GM18517 (cell line): ENCODE data around the gene GPD2.
"Not testable (repeated sequence)": the region's sequence is repeated elsewhere in the genome, so short reads cannot be mapped to it uniquely, and the experiment has no call there.

ENCODE experiments used
- ATAC-seq: cut with Tn5 transposase; IDR thresholded peaks from one replicate; pipeline ENCODE4 v1.9.1; 2021; ENCODE audit warnings: mild to moderate bottlenecking, moderate library complexity; ENCODE audit not compliant: unreplicated experiment

Gene GPD2

DNA sequence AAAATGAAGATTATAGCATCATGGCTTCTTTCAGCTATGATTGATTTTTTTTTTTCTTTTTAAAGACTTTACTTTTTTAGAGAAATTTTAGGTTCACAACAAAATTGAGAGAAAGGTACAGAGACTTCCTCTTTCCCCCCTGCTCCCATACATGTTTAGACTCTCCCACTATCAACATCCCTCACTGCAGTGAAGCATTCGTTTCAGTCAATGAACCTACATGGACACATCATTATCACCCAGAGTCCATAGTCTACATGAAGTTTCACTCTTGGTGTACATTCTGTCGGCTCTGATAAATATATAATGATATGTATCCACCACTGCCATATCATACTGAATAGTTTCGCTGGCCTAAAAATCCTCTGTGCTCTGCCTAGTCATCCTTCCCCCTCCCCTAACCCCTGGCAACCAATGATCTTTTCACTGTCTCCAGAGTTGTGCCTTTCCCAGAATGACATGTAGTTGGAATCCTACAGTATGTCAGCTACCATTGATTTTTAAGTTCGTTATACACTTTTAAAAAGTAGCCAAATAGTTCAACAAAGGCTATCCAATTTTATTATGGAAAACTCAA is 86.8 kb downstream of the GPD2 start:
- ATAC-seq: no peak

GRCh38 chr2:156526950-156527636 is 90.9 kb downstream of the GPD2 start:
- peak; percentile 99 for ATAC-seq

- not testable (repeated sequence) for ATAC-seq
These were observed 92.4 kb downstream of the GPD2 start for GRCh38 chr2:156528583-156528982.

DNA sequence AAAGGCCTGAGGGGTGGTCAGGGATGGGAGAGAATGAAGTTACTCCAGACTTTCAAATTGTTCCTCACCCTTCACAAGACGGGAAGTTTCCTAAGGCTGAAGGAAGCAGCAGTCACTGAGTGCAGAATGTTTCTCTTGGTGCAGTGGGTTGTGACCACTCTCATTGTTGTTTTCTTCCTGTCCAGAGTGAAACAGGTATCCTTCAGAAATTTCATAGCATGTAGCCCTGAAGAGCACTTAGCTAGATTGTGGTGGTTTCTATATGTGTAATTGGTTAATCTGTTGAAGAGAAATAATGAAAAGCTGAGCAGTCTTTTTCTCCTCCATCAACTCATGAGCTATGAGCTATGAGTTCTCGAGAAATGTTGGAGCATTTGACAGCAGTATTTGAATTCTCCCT is 96.8 kb downstream of the GPD2 start:
- peak; percentile 57 for ATAC-seq

DNA sequence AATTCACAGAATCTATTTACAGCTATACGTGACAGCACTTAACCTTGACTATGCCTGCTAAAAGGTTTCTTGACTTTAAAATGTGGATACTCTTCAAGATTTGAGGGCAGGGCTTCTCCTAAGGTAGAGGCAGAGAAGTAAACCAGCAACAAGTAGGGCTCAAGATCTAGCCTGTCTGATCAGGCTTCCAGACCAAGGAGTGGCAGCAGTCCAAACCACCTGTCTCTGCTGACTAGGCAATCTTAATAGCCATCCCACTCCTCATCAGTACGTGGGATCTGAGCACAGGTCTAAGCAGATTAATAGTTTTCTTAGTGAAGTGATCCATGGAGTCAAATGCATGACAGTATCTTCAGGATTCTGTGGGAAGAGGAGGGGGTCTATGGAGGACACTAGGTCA is 100.4 kb downstream of the GPD2 start:
- no peak for ATAC-seq

DNA sequence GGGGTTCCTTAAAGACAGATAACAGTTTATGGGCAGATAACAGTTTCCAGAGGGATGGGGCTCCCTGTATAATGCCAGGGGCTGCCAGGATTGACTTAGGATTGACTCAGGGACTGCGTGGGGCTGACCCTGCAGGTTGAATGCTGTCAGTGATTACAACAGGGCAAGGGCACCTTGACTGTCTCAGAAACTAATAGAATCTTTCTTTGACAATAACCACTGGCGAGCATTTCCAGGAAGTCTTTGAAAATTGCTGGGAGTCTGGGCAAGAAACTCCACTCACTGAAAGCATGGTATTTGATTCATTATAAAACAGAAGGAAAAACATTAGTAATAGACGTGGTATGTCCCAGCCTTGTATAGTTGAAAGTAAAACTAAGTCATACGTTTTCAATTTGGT is 101.0 kb downstream of the GPD2 start:
- ATAC-seq: no peak

GRCh38 chr2:156538083-156538504 is 101.9 kb downstream of the GPD2 start:
- ATAC-seq: peak; percentile 80

- ATAC-seq: no peak
These were observed 103.1 kb downstream of the GPD2 start for GRCh38 chr2:156539086-156539860.

- ATAC-seq: no peak
These were observed 104.5 kb downstream of the GPD2 start for GRCh38 chr2:156540706-156541105.

- ATAC-seq: no peak
These were observed 105.0 kb downstream of the GPD2 start for GRCh38 chr2:156541229-156541628.

DNA sequence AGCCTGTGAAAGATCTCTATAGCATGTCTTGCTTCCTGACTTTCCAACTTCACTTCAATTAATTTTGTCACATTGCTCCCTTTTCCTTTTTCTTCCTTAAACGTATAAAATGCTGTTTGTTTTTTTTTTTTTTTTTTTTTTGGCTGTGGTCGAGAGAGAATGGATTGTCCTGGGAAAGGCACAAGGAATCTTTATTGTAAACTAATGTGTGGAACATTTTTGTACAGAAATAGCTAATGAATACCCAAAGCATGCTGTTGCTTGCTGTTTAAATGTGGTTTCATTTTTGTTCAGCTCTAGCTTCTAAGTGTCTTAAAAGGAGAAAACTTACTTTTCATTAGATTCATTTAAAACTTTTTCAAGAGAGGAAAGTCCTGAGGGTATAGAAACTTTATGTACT is 105.5 kb downstream of the GPD2 start:
- ATAC-seq: no peak

DNA sequence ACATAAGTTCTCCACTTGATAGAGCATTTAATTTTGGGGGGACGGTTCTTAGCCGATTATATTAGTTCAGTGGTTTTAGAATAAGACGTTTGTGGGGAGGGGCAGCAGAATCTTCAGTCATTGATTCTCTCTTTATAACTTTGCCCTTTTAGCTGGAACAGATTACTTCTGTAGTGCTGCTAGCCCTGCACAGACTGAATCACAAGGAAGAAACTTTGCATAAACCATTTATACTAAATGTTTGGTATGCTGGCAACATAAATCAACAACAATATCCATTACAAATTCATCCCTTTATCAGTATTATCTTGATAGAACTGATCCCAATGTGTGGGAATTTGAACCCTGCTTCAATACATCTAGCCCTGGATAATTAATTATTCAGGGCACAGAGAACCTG is 112.2 kb downstream of the GPD2 start:
- ATAC-seq: no peak

GRCh38 chr2:156553714-156554442 is 117.7 kb downstream of the GPD2 start:
- no peak for ATAC-seq

DNA sequence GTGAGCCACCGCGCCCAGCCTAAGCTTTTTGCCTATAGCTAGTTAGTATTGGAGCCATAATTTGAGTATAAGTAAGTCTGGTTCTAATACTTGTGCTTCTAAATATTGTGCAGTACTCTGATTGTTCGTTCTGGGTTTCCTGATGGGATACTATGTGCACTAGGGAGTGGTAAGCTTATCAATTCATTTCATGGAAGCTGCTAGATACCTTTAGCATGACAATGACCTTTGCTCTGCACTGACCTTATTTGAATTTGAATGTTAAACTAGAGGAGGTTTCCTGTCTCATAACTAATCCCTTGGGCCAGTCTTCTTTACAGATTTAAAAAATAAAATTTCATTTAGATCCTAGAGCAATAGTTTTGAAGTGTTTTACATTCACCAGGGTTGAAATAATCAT is 125.1 kb downstream of the GPD2 start:
- no peak for ATAC-seq

GRCh38 chr2:156562124-156562523 is 125.9 kb downstream of the GPD2 start:
- no peak for ATAC-seq

DNA sequence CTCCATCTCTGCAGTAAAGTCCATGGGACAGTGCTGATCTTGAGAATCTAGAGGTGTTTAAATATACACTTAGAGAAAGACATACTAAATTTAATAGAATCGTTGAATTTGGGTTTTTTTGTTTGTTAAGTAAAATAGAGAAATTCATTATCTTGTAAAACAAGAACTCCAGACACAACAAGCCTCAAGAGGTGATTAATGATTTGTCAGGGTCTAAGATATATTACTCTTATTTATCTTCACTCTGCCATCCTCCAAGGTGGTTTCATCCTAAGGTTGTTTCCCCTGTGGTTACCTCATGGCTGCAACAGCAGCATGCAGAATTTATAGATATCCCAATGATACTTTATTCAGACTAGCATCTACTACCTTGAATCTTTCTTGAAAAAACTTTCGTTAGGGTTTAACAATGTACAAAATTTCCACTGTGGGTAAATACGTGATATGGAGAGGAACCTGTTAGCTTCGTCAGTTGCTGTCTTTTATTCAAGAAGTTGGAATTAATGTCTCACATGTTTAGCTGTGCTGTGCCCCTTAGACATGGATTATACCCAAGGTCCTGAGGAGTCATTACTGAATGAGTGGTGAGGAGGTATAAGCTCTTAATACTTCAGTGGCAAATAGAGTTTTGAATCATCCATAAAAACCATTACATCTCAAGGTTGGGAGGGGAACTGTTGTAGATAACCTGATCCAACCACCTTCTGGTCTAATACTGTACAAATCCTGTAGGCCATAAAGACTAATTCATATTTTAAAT is 128.0 kb downstream of the GPD2 start:
- ATAC-seq: no peak

GRCh38 chr2:156565066-156565710 is 129.0 kb downstream of the GPD2 start:
- no peak for ATAC-seq

GRCh38 chr2:156573710-156574109 is 137.5 kb downstream of the GPD2 start:
- ATAC-seq: peak; percentile 71

- ATAC-seq: no peak
These were observed 137.9 kb downstream of the GPD2 start for GRCh38 chr2:156574112-156574511.

DNA sequence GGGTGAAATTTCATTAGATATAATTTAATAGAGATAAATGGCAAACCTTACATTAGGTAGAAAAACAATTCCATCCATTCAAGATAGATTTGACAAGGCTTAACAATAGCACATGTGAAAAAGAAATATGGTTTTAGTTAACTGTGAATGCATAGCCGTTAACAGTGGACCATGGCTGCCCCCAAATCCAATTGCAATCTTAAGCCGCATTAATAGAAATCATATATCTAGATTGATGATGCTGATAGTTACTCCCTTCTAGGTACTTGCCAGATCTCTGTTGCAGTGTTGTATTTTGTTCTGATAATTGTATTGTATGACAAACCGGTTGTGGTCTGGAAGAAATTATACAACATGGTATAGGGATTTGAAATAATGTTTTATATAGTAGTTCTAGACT is 139.8 kb downstream of the GPD2 start:
- ATAC-seq: no peak
